ENCODE data around the gene ABCF3. TPM values are rescaled to one million over a fixed set of nuclear protein-coding genes. Genes with fewer than 3 reads are reported as not detected.

The ABCF3 gene
- total RNA-seq, 2 donors from 2014 or later = 62.9 to 103 TPM

DNA sequence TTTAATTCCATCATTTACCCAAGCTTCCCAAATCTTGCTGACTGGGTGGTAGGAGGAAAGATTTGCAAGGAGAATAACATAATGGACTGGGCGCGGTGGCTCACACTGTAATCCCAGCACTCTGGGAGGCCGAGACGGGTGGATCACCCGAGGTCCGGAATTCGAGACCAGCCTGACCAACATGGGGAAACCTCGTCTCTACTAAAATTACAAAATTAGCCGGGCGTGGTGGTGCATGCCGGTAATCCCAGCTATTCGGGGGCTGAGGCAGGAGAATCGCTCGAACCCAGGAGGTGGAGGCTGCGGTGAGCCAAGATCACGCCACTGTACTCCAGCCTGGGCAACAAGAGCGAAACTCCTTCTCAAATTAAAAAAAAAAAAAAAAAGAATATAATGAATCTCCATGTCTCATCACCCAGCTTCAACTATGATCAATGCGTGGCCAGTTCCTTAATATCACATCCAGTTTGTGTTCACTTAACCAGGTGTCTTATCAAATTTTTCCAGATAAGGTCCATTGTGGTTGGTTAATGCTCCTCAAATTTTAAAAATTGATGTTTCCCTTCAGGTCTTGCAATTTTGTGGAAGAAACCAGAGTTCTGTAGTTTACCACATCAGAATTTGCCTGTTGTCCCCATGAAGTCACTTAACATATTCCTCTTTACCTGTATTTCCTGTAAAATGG is 1.3 kb upstream of the ABCF3 start:
- H3K27me3 ChIP-seq (replicated peaks; ENCODE audit: insufficient read depth) = no peaks in the 10 kb centered on the region
- no peak overlapping the region for H3K4me3 ChIP-seq
- DNase-seq (ENCODE audit: low spot score) = no peak
- H3K27ac ChIP-seq = peak overlapping the region; percentile 79 to 83
- no peaks in the 10 kb centered on the region for H3K9me3 ChIP-seq
- WGBS = 92% methylated on average over 18 of the region's 18 CpGs
- intact Hi-C loops (cut with DNase I) = no loop called here
- peaks cover 12% of the 10 kb centered on the region for H3K4me1 ChIP-seq (replicated peaks)
- TF ChIP-seq POLR2AphosphoS5 (IDR thresholded peaks at IDR 0.05) (no peak), POLR2A (IDR thresholded peaks at IDR 0.05) (no peak)
- peaks cover 29 to 38% of the 10 kb centered on the region in 2 donors for H3K36me3 ChIP-seq

DNA sequence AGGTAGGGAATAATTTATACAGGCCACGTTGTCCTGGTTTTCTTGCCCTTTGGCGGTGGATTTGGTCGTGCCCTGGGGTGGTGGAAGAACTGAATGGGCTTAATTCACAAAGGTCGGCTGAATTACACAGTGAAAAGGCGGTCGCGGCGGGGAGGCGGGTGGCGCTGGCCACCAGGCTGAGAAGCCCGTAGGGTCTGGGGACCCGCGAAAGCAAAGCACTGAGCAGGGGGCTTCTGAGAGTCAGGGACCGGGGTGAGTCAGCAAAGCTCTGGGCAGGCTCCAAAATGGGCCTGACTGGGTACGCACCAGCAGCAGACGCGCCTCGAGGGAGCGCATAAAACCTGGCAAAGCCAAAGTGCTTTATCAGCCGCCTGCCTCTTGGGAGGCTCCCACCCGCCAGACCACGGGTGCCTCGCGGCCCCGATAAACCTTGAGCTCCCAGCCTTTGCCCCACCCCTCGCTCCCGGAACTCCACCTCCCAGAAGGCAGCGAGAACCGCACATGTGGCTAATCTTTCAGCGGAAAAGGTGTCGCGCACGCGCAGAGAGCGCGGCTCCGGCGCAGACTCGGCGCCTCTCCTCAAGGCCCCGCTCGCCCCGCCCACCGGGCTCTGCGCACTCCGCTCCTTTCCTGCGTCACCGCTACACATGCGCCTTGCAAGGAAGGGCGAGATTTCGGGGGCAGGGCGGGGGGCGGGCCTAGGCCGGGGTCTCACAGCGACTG is 377 bp upstream of the ABCF3 start:
- peak; percentile 99 for DNase-seq (ENCODE audit: low spot score)
- Histone ChIP-seq H3K27ac (peak overlapping the region; percentile 79 to 83), H3K27me3 (replicated peaks; ENCODE audit: insufficient read depth) (no peaks in the 10 kb centered on the region), H3K36me3 (peaks cover 25 to 35% of the 10 kb centered on the region in 2 donors), H3K4me1 (replicated peaks) (peaks cover 12% of the 10 kb centered on the region), H3K4me3 (peak overlapping the region; percentile 85 to 91), H3K9me3 (no peaks in the 10 kb centered on the region)
- WGBS = 2% methylated on average over 35 of the region's 55 CpGs
- intact Hi-C loops (cut with DNase I) = no loop called here
- TF ChIP-seq, protein P1, sequence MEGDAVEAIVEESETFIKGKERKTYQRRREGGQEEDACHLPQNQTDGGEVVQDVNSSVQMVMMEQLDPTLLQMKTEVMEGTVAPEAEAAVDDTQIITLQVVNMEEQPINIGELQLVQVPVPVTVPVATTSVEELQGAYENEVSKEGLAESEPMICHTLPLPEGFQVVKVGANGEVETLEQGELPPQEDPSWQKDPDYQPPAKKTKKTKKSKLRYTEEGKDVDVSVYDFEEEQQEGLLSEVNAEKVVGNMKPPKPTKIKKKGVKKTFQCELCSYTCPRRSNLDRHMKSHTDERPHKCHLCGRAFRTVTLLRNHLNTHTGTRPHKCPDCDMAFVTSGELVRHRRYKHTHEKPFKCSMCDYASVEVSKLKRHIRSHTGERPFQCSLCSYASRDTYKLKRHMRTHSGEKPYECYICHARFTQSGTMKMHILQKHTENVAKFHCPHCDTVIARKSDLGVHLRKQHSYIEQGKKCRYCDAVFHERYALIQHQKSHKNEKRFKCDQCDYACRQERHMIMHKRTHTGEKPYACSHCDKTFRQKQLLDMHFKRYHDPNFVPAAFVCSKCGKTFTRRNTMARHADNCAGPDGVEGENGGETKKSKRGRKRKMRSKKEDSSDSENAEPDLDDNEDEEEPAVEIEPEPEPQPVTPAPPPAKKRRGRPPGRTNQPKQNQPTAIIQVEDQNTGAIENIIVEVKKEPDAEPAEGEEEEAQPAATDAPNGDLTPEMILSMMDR (IDR thresholded peaks at IDR 0.05) = no peak
- TF ChIP-seq POLR2AphosphoS5 (IDR thresholded peaks at IDR 0.05) = peak; percentile 99
- peak; percentile 74 for TF ChIP-seq POLR2A (IDR thresholded peaks at IDR 0.05)

DNA sequence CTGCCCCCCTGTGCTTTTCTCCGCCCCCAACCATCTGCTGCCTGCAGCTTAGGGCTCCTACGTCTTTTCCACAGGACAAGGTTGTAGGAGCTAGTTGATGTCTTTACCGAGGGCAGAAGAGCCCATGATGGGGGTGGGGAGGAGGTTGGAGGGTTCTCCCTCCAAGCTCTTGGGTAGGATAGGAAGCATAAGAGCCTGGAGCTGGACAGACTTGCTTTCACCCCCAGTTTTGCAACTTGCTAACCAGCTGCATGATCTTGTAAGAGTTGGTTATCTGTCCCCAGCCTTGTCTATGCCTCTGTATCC is 856 bp downstream of the ABCF3 start:
- H3K27ac ChIP-seq = peak overlapping the region in 1 of 2 donors; percentile 79
- WGBS = 10% methylated on average over 3 of the region's 3 CpGs
- intact Hi-C loops (cut with DNase I) = no loop called here
- peaks cover 12% of the 10 kb centered on the region for H3K4me1 ChIP-seq (replicated peaks)
- no peak for TF ChIP-seq POLR2A (IDR thresholded peaks at IDR 0.05)
- TF ChIP-seq, protein P1 (IDR thresholded peaks at IDR 0.05) = no peak
- no peak for TF ChIP-seq POLR2AphosphoS5 (IDR thresholded peaks at IDR 0.05)
- no peaks in the 10 kb centered on the region for H3K9me3 ChIP-seq
- no peaks in the 10 kb centered on the region for H3K27me3 ChIP-seq (replicated peaks; ENCODE audit: insufficient read depth)
- peak overlapping the region; percentile 85 to 91 for H3K4me3 ChIP-seq
- H3K36me3 ChIP-seq = peaks cover 12 to 25% of the 10 kb centered on the region in 2 donors
- DNase-seq (ENCODE audit: low spot score) = no peak

DNA sequence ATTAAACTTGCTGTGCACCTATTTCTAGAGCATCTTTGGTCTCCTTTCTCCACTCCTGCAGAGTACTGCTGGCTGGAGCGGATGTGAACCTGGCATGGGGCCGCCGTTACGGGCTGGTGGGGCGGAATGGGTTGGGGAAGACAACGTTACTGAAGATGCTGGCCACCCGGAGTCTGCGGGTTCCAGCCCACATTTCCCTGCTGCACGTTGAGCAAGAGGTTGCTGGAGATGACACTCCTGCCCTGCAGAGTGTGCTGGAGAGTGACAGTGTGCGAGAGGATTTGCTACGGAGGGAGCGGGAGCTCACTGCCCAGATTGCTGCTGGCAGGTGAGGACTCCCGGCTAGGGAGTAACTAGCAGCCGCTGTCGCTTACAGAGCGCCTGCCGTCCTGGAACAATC is 2.1 kb downstream of the ABCF3 start:
- 82% methylated on average over 17 of the region's 17 CpGs for WGBS
- TF ChIP-seq, protein P1 (IDR thresholded peaks at IDR 0.05) = no peak
- H3K36me3 ChIP-seq = peaks cover 8 to 26% of the 10 kb centered on the region in 2 donors
- H3K9me3 ChIP-seq = no peaks in the 10 kb centered on the region
- H3K4me3 ChIP-seq = no peak overlapping the region
- peaks cover 12% of the 10 kb centered on the region for H3K4me1 ChIP-seq (replicated peaks)
- intact Hi-C loops (cut with DNase I) = no loop called here
- H3K27ac ChIP-seq = no peak overlapping the region
- H3K27me3 ChIP-seq (replicated peaks; ENCODE audit: insufficient read depth) = no peaks in the 10 kb centered on the region
- DNase-seq (ENCODE audit: low spot score) = no peak

DNA sequence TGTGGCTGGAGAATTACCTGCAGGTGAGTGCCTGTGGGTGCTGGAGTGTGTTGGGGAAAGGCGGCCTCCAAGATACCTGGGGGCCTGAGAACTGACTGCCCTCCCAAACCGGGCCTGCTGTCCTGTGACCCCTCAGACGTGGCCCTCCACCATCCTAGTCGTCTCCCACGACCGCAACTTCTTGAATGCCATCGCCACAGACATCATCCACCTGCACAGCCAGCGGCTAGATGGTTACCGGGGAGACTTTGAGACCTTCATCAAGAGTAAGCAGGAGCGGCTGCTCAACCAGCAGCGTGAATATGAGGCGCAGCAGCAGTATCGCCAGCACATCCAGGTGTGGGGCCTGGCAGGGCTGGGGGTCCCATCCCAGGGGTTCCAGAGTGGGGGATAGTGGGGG is 3.4 kb downstream of the ABCF3 start:
- Histone ChIP-seq H3K9me3 (no peaks in the 10 kb centered on the region), H3K27me3 (replicated peaks; ENCODE audit: insufficient read depth) (no peaks in the 10 kb centered on the region), H3K27ac (no peak overlapping the region), H3K4me3 (no peak overlapping the region), H3K4me1 (replicated peaks) (peaks cover 12% of the 10 kb centered on the region), H3K36me3 (peaks cover 13 to 38% of the 10 kb centered on the region in 2 donors)
- 90% methylated on average over 13 of the region's 13 CpGs for WGBS
- no peak for TF ChIP-seq POLR2AphosphoS5 (IDR thresholded peaks at IDR 0.05)
- TF ChIP-seq, protein P1 (IDR thresholded peaks at IDR 0.05) = no peak
- TF ChIP-seq POLR2A (IDR thresholded peaks at IDR 0.05) = no peak
- intact Hi-C loops (cut with DNase I) = no loop called here
- DNase-seq (ENCODE audit: low spot score) = no peak

Measured in prostate gland (tissue), 2 donors.